SK-N-SH (cell line): ENCODE data around the gene ATXN7. TPM values are rescaled to one million over a fixed set of nuclear protein-coding genes. Genes with fewer than 3 reads are reported as not detected.

Experiments
- CTCF ChIA-PET: fragments of 300-600, 350-600 bp; formaldehyde crosslinking; extraction: SDS; loops from one replicate; lab custom pipeline; 2021; lab: Yijun Ruan, JAX
- POLR2A ChIA-PET: fragments of 350-600 bp; sonication (Branson Sonifier 250); formaldehyde crosslinking; extraction: SDS; loops from one replicate; lab custom pipeline; 2020; ENCODE audit warnings: antibody characterized with exemption, inconsistent platforms; lab: Yijun Ruan, JAX
- DNase-seq: peaks from one replicate; pipeline ENCODE4 v3.0.0; 2012
- H2AFZ ChIP-seq: fragments of 200-600 bp; sonication (generic); 2 replicates; pipeline ENCODE4 v1.8.1; 2016; ENCODE audit warnings: antibody characterized with exemption, mild to moderate bottlenecking, low read depth
- H3F3A ChIP-seq: fragments of 200-600 bp; sonication (generic); replicated peaks from 2 replicates; pipeline ENCODE3; 2016; ENCODE audit warnings: antibody characterized with exemption, mild to moderate bottlenecking; ENCODE audit not compliant: insufficient read depth
- H3K27ac ChIP-seq, 2 experiments: fragments of 200-500 bp in 1 of 2; fragments of 200-600 bp in 1 of 2; sonication (Bioruptor generic) in 1 of 2; sonication (generic), shearing (Covaris generic) in 1 of 2; 2 replicates each; pipeline versions ENCODE4 v1.5.1 to v1.6.1; 2014 to 2016; ENCODE audit warnings: low read depth in 2 of 2, inconsistent platforms in 1 of 2, low read length in 1 of 2, mild to moderate bottlenecking in 1 of 2, mixed read lengths in 1 of 2
- H3K27me3 ChIP-seq: fragments of 200-600 bp; sonication (generic), shearing (Covaris generic); 2 replicates; pipeline ENCODE4 v1.6.1; 2016; ENCODE audit warnings: mixed run types; ENCODE audit not compliant: insufficient read depth
- H3K36me3 ChIP-seq, 2 experiments: fragments of 200-500 bp in 1 of 2; fragments of 200-600 bp in 1 of 2; sonication (Bioruptor generic) in 1 of 2; sonication (generic) in 1 of 2; replicated peaks in 1 of 2; 2 replicates each; pipeline versions ENCODE3 to v1.5.1; 2014 to 2016; ENCODE audit warnings: low read length in 1 of 2, mild to moderate bottlenecking in 1 of 2; ENCODE audit not compliant: insufficient read depth in 2 of 2, control insufficient read depth in 1 of 2
- H3K4me1 ChIP-seq, 2 experiments: fragments of 200-500 bp in 1 of 2; fragments of 200-600 bp in 1 of 2; sonication (Bioruptor generic) in 1 of 2; sonication (generic), shearing (Covaris generic) in 1 of 2; 2 replicates each; pipeline versions ENCODE4 v1.5.1 to v1.6.1; 2014 to 2016; ENCODE audit warnings: low read depth in 1 of 2, low read length in 1 of 2, mixed run types in 1 of 2; ENCODE audit not compliant: insufficient read depth in 2 of 2, control insufficient read depth in 1 of 2
- H3K4me2 ChIP-seq: fragments of 200-600 bp; sonication (generic), shearing (Covaris generic); 2 replicates; pipeline ENCODE4 v1.6.1; 2017; ENCODE audit warnings: mixed run types
- H3K4me3 ChIP-seq, 2 experiments: fragments of 200-500 bp in 1 of 2; fragments of 200-600 bp in 1 of 2; sonication (Bioruptor generic) in 1 of 2; sonication (generic), shearing (Covaris generic) in 1 of 2; 2 replicates each; pipeline versions ENCODE4 v1.5.1 to v1.8.1; 2014 to 2016; ENCODE audit warnings: low read depth in 2 of 2, inconsistent platforms in 1 of 2, low read length in 1 of 2, mild to moderate bottlenecking in 1 of 2, mixed read lengths in 1 of 2, moderate library complexity in 1 of 2
- H3K79me2 ChIP-seq: fragments of 200-600 bp; sonication (generic); 2 replicates; pipeline ENCODE4 v1.8.1; 2017; ENCODE audit warnings: mild to moderate bottlenecking; ENCODE audit not compliant: insufficient read depth
- H3K9ac ChIP-seq: fragments of 200-600 bp; sonication (generic); 2 replicates; pipeline ENCODE4 v1.6.1; 2017; ENCODE audit warnings: mixed run types
- H3K9me2 ChIP-seq: fragments of 200-600 bp; sonication (generic); 2 replicates; pipeline ENCODE4 v1.6.1; 2017; ENCODE audit warnings: mixed run types
- H3K9me3 ChIP-seq: fragments of 200-600 bp; sonication (generic); 2 replicates; pipeline ENCODE4 v1.6.1; 2017; ENCODE audit warnings: mixed run types, mild to moderate bottlenecking, moderate library complexity
- H4K20me1 ChIP-seq: fragments of 200-600 bp; sonication (generic); 2 replicates; pipeline ENCODE4 v1.6.1; 2017; ENCODE audit warnings: mild to moderate bottlenecking, mixed run types; ENCODE audit not compliant: insufficient read depth
- ELF1 ChIP-seq: IDR thresholded peaks from 2 replicates; pipeline ENCODE4 v1.4.0; 2012
- EP300 ChIP-seq, 2 experiments: IDR thresholded peaks; 2 replicates each; pipeline versions ENCODE4 v1.4.0 to v1.6.1; 2012; ENCODE audit warnings: borderline replicate concordance in 1 of 2, low read depth in 1 of 2, low read length in 1 of 2
- EZH2phosphoT487 ChIP-seq: fragments of 200-600 bp; sonication (generic); IDR thresholded peaks from 2 replicates; pipeline ENCODE4 v1.6.1; 2017; ENCODE audit warnings: low read depth, mixed run types, mild to moderate bottlenecking, antibody characterized with exemption, moderate library complexity, borderline replicate concordance
- GABPA ChIP-seq: IDR thresholded peaks from 2 replicates; pipeline ENCODE4 v1.4.0; 2012; ENCODE audit warnings: low read depth, mild to moderate bottlenecking
- GATA2 ChIP-seq: sonication (generic); formaldehyde crosslinking; IDR thresholded peaks from 2 replicates; pipeline ENCODE4 v1.5.0; 2020; ENCODE audit warnings: mild to moderate bottlenecking, missing genetic modification reagents
- JUND ChIP-seq: IDR thresholded peaks from 2 replicates; pipeline ENCODE4 v1.4.0; 2012
- MXI1 ChIP-seq: IDR thresholded peaks from 2 replicates; pipeline ENCODE4 v1.6.1; 2012; ENCODE audit warnings: mild to moderate bottlenecking, low read depth, low read length, improper control_type of control experiment
- TAF1 ChIP-seq: IDR thresholded peaks from 2 replicates; pipeline ENCODE4 v1.6.1; 2012; ENCODE audit warnings: low read depth, mild to moderate bottlenecking, low read length, moderate library complexity, borderline replicate concordance
- WGBS: methylation state at CpG from one replicate; pipeline ENCODE4 v1.1.6; 2017; ENCODE audit warnings: low lambda C conversion rate; 5-methylcytosine and 5-hydroxymethylcytosine counted together
- polyA plus RNA-seq, 3 experiments: library from polyadenylated mRNA; depleted of rRNA; stranded (reverse); fragments of >200 nt; gene quantifications; 2 replicates each; pipeline ENCODE4 v1.2.3, GENCODE V29; 2012
- TF ChIP-seq, protein P1 (sequence below): IDR thresholded peaks from 2 replicates; pipeline ENCODE4; 2012

ATXN7 gene
- polyA plus RNA-seq, 1 of the 3 experiments (the other 2 are of a cell fraction), result 6.2 TPM

DNA sequence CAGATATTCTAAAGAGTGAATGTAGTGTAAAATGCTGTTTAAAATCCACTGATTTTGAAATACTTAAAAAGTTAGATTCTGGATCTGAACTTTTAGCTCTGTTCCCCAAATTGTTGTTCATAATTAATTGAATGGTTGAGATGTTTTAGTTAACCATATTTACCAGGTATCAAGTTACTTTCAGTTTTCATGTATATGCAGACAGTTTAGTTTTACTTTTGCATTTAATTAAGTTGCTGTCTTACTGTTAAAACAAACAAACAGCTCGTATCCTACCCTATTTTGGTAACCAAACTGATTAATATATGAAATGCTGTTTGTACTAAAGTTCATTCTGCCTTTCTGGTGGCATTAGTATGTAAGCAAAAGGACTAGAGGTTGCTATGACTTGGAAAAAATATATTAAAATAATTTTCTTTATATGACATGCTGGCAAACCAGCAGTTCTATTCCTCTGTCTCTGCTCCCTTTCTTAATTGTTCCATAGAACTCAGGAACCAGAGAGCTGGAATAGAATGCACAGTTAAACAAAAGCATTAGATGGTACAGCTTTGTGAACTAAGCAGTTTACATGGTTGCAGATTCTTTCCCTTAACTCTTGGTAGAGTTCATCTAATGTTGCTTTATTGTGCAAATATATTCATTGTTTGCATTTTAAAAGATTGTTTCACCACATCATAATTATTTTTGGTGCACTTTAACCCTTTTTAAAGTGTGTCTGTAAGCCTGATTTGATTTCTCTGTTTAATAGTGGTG lies 88.0 kb downstream of the ATXN7 start:
- H3K4me3 ChIP-seq, result no peak overlapping the region
- H3K27ac ChIP-seq, result peak overlapping the region; percentile 64 to 69; a peak in 3 of 4 replicates
- peak overlapping the region; percentile 45; the same call in 1 of the 2 replicates for H3K4me2 ChIP-seq
- H4K20me1 ChIP-seq, result peaks cover 7% of the 10 kb centered on the region; the same call in 1 of the 2 replicates
- H3K9ac ChIP-seq, result no peak overlapping the region
- peaks cover 43% of the 10 kb centered on the region for H3K79me2 ChIP-seq
- no peaks in the 10 kb centered on the region for H3K9me2 ChIP-seq
- CTCF ChIA-PET, result interaction anchor here (0.9 to 1.6 kb wide), 4 partner anchors 10 to 51 kb away, joined by 3 to 5 read pairs (median 4); no protein-coding TSS in a partner anchor
- DNase-seq, result no peak
- no peaks in the 10 kb centered on the region for H3K27me3 ChIP-seq
- H3K9me3 ChIP-seq, result no peaks in the 10 kb centered on the region
- H3K4me1 ChIP-seq, result peaks cover 8 to 35% of the 10 kb centered on the region in 2 experiments
- WGBS, result 81% methylated on average over 1 of the region's 1 CpG
- peaks cover 15% of the 10 kb centered on the region for H3F3A ChIP-seq
- no peak for TF ChIP-seq MXI1
- TF ChIP-seq, protein P1, sequence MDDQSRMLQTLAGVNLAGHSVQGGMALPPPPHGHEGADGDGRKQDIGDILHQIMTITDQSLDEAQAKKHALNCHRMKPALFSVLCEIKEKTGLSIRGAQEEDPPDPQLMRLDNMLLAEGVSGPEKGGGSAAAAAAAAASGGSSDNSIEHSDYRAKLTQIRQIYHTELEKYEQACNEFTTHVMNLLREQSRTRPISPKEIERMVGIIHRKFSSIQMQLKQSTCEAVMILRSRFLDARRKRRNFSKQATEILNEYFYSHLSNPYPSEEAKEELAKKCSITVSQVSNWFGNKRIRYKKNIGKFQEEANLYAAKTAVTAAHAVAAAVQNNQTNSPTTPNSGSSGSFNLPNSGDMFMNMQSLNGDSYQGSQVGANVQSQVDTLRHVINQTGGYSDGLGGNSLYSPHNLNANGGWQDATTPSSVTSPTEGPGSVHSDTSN, result no peak
- no peak for TF ChIP-seq EZH2phosphoT487
- no peak for TF ChIP-seq JUND
- TF ChIP-seq EP300 (IDR thresholded peaks at IDR 0.05; ENCODE audit: borderline replicate concordance in 1 of 2, low read depth in 1 of 2, low read length in 1 of 2), result no peak
- no peak for TF ChIP-seq GABPA
- TF ChIP-seq GATA2, result no peak
- H2AFZ ChIP-seq, result no peak overlapping the region
- POLR2A ChIA-PET, result no interaction called here
- H3K36me3 ChIP-seq, result peaks cover 0 to 5% of the 10 kb centered on the region in 2 experiments

DNA sequence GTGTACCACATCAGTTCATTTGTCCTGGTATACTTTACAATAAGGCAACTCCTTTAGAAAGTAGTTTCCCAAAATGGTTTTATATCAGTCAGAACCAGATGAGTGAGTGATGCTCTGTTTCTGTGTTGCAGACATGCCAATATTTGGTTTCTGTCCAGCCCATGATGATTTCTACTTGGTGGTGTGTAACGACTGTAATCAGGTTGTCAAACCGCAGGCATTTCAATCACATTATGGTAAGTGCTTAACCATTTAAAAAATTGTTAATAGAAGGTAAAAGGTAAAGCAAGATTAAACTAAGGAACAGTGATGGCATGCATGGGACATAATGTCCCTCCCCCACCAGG lies 88.6 kb downstream of the ATXN7 start:
- Histone ChIP-seq H3K4me3 (no peak overlapping the region), H3K36me3 (peaks cover 0 to 5% of the 10 kb centered on the region in 2 experiments), H4K20me1 (peaks cover 7% of the 10 kb centered on the region; the same call in 1 of the 2 replicates), H3K27ac (peak overlapping the region; percentile 64 to 69; a peak in 2 of 4 replicates), H3F3A (peaks cover 15% of the 10 kb centered on the region), H3K9ac (no peak overlapping the region), H2AFZ (no peak overlapping the region), H3K79me2 (peaks cover 37% of the 10 kb centered on the region), H3K9me2 (no peaks in the 10 kb centered on the region), H3K27me3 (no peaks in the 10 kb centered on the region), H3K9me3 (no peaks in the 10 kb centered on the region), H3K4me1 (peaks cover 8 to 35% of the 10 kb centered on the region in 2 experiments), H3K4me2 (no peak overlapping the region)
- TF ChIP-seq EZH2phosphoT487, result no peak
- TF ChIP-seq, protein P1, result no peak
- no peak; the same call in 1 of the 2 replicates for TF ChIP-seq ELF1
- no peak for TF ChIP-seq TAF1
- ChIA-PET POLR2A (no interaction called here), CTCF (interaction anchor here (1.0 to 1.6 kb wide), 2 partner anchors 9 to 41 kb away, joined by 4 to 5 read pairs; no protein-coding TSS in a partner anchor)
- 38% methylated on average over 2 of the region's 2 CpGs for WGBS
- DNase-seq, result no peak
